ENCODE results near the gene NUDT15. TPM values are rescaled to one million over a fixed set of nuclear protein-coding genes. Genes with fewer than 3 reads are reported as not detected.

The NUDT15 gene
- polyA plus RNA-seq, 3 donors: 5.1 to 13.3 (median 12.6) TPM

- Histone ChIP-seq H3K4me1 (ENCODE audit: control insufficient read depth in 1 of 2, insufficient read depth in 2 of 2, low read length in 2 of 2) (no peaks in the 10 kb centered on the region), H3K36me3 (replicated peaks in 1 of 2; ENCODE audit: control insufficient read depth in 1 of 2, insufficient read depth in 2 of 2, low read length in 2 of 2) (peaks cover 0 to 29% of the 10 kb centered on the region in 2 donors), H3K79me2 (ENCODE audit: insufficient read depth, low read length) (no peaks in the 10 kb centered on the region), H3K9ac (ENCODE audit: insufficient read depth, low read length, poor library complexity, severe bottlenecking) (no peak overlapping the region), H4K20me1 (ENCODE audit: insufficient read depth, low read length) (no peaks in the 10 kb centered on the region), H3K4me2 (replicated peaks; ENCODE audit: extremely low read depth, low read length, poor library complexity, severe bottlenecking) (no peak overlapping the region), H3K9me3 (replicated peaks in 1 of 2; ENCODE audit: control insufficient read depth in 1 of 2, insufficient read depth in 1 of 2, low read length in 2 of 2) (peaks cover 19 to 27% of the 10 kb centered on the region in 2 donors), H3K27me3 (ENCODE audit: control insufficient read depth in 2 of 2, insufficient read depth in 2 of 2, low read length in 2 of 2) (no peaks in the 10 kb centered on the region), H3K27ac (ENCODE audit: low read depth in 1 of 2, low read length in 2 of 2) (no peak overlapping the region), H3K4me3 (replicated peaks in 1 of 3; ENCODE audit: low read depth in 2 of 3, low read length in 3 of 3) (no peak overlapping the region), H2AFZ (ENCODE audit: insufficient read depth, low read depth, low read length, poor library complexity, severe bottlenecking) (no peak overlapping the region)
- Mint-ChIP-seq H3K9me3 (peaks cover 16 to 36% (median 25%) of the 10 kb centered on the region in 7 donors), H3K27ac (no peak overlapping the region), H3K4me3 (no peak overlapping the region), H3K27me3 (ENCODE audit: low read depth in 3 of 3) (peaks cover 0 to 3% (median 0%) of the 10 kb centered on the region in 3 donors), H3K36me3 (peaks cover 15 to 28% of the 10 kb centered on the region in 2 donors), H3K4me1 (no peaks in the 10 kb centered on the region)
- TF ChIP-seq, protein P1, sequence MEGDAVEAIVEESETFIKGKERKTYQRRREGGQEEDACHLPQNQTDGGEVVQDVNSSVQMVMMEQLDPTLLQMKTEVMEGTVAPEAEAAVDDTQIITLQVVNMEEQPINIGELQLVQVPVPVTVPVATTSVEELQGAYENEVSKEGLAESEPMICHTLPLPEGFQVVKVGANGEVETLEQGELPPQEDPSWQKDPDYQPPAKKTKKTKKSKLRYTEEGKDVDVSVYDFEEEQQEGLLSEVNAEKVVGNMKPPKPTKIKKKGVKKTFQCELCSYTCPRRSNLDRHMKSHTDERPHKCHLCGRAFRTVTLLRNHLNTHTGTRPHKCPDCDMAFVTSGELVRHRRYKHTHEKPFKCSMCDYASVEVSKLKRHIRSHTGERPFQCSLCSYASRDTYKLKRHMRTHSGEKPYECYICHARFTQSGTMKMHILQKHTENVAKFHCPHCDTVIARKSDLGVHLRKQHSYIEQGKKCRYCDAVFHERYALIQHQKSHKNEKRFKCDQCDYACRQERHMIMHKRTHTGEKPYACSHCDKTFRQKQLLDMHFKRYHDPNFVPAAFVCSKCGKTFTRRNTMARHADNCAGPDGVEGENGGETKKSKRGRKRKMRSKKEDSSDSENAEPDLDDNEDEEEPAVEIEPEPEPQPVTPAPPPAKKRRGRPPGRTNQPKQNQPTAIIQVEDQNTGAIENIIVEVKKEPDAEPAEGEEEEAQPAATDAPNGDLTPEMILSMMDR (IDR thresholded peaks at IDR 0.05): no peak
- DNase-seq: no peak
- intact Hi-C loops (cut with micrococcal nuclease): no loop called here
These were observed 9.5 kb upstream of the NUDT15 start for GRCh38 chr13:48028066-48028465.

DNA sequence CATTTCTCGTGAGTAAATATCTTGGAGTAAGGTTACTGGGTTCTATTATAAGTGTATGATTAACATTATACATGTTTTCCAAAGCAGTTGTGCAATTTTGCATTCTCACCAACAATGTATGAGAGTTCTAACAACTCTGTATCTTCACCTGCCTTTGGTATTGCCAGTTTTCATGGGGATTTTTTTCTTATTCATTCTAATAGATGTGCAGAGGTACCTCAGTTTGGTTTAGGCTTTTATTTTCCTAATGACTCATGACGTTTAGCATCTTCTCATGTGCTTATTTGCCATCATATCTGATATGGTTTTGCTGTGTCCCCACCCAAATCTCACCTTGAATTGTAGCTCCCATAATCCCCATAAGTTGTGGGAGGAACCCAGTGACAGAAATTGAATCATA lies 7.7 kb upstream of the NUDT15 start:
- peaks cover 5% of the 10 kb centered on the region for H3K79me2 ChIP-seq (ENCODE audit: insufficient read depth, low read length)
- H3K4me3 ChIP-seq (replicated peaks in 1 of 3; ENCODE audit: low read depth in 2 of 3, low read length in 3 of 3): no peak overlapping the region
- H3K9me3 ChIP-seq (replicated peaks in 1 of 2; ENCODE audit: control insufficient read depth in 1 of 2, insufficient read depth in 1 of 2, low read length in 2 of 2): peaks cover 19 to 27% of the 10 kb centered on the region in 2 donors
- H3K9ac ChIP-seq (ENCODE audit: insufficient read depth, low read length, poor library complexity, severe bottlenecking): no peak overlapping the region
- peaks cover 0 to 29% of the 10 kb centered on the region in 2 donors for H3K36me3 ChIP-seq (replicated peaks in 1 of 2; ENCODE audit: control insufficient read depth in 1 of 2, insufficient read depth in 2 of 2, low read length in 2 of 2)
- no peak overlapping the region for H3K4me3 Mint-ChIP-seq
- H3K4me1 ChIP-seq (ENCODE audit: control insufficient read depth in 1 of 2, insufficient read depth in 2 of 2, low read length in 2 of 2): no peaks in the 10 kb centered on the region
- TF ChIP-seq, protein P1 (IDR thresholded peaks at IDR 0.05): no peak
- no peak overlapping the region for H2AFZ ChIP-seq (ENCODE audit: insufficient read depth, low read depth, low read length, poor library complexity, severe bottlenecking)
- H3K4me2 ChIP-seq (replicated peaks; ENCODE audit: extremely low read depth, low read length, poor library complexity, severe bottlenecking): no peak overlapping the region
- H3K4me1 Mint-ChIP-seq: no peaks in the 10 kb centered on the region
- no peaks in the 10 kb centered on the region for H3K27me3 ChIP-seq (ENCODE audit: control insufficient read depth in 2 of 2, insufficient read depth in 2 of 2, low read length in 2 of 2)
- peaks cover 25 to 42% (median 32%) of the 10 kb centered on the region in 7 donors for H3K9me3 Mint-ChIP-seq
- no peak for DNase-seq
- H3K27ac Mint-ChIP-seq: no peak overlapping the region
- H3K27me3 Mint-ChIP-seq (ENCODE audit: low read depth in 3 of 3): peaks cover 0 to 3% (median 0%) of the 10 kb centered on the region in 3 donors
- H4K20me1 ChIP-seq (ENCODE audit: insufficient read depth, low read length): no peaks in the 10 kb centered on the region
- intact Hi-C loops (cut with micrococcal nuclease): no loop called here
- WGBS (ENCODE audit: insufficient coverage): no CpG with 5 or more reads among the region's 2 CpGs
- no peak overlapping the region for H3K27ac ChIP-seq (ENCODE audit: low read depth in 1 of 2, low read length in 2 of 2)
- peaks cover 22 to 43% of the 10 kb centered on the region in 2 donors for H3K36me3 Mint-ChIP-seq
